Activated CD4-positive, alpha-beta memory T cell treated with anti-CD3 and anti-CD28 coated beads, Interleukin-2, amount 10 ng/mL, durations not matched to agents 7 days and 5 days (primary cell): Measurements from ENCODE around the gene DGLUCY. TPM values are rescaled to one million over a fixed set of nuclear protein-coding genes. Genes with fewer than 3 reads are reported as not detected.
"Not testable (repeated sequence)": the region's sequence is repeated elsewhere in the genome, so short reads cannot be mapped to it uniquely, and the experiment has no call there.

Experiments used
- CTCF ChIA-PET: fragments of 350-600 bp; sonication (Branson Sonifier 250); formaldehyde crosslinking; loops from one replicate; lab custom pipeline; 2021; ENCODE audit warnings: antibody characterized with exemption, inconsistent platforms; lab: Charles Lee
- POLR2A ChIA-PET: fragments of 350-600 bp; sonication (Branson Sonifier 250); formaldehyde crosslinking; loops from one replicate; lab custom pipeline; 2021; ENCODE audit warnings: antibody characterized with exemption; lab: Charles Lee
- DNase-seq: peaks from one replicate; pipeline ENCODE4 v3.0.0-alpha.2; 2020
- H3K27ac Mint-ChIP-seq: one replicate; pipeline ENCODE4 v1.8.0; 2021; ENCODE audit warnings: mild to moderate bottlenecking, mixed read lengths
- H3K27me3 Mint-ChIP-seq: one replicate; pipeline ENCODE4 v1.8.0; 2021; ENCODE audit warnings: mixed read lengths
- H3K36me3 Mint-ChIP-seq: one replicate; pipeline ENCODE4 v1.8.0; 2021; ENCODE audit warnings: low read depth, mixed read lengths
- H3K4me1 Mint-ChIP-seq: one replicate; pipeline ENCODE4 v1.8.0; 2021; ENCODE audit warnings: mixed read lengths
- H3K4me3 Mint-ChIP-seq: one replicate; pipeline ENCODE4 v1.8.0; 2021; ENCODE audit warnings: mild to moderate bottlenecking, mixed read lengths
- H3K9me3 Mint-ChIP-seq: one replicate; pipeline ENCODE4 v1.8.0; 2021; ENCODE audit warnings: mixed read lengths
- total RNA-seq, 2 experiments: library from RNA; stranded (reverse); gene quantifications; one replicate each; pipeline ENCODE4 v1.2.3, GENCODE V29; 2021

Gene DGLUCY
- total RNA-seq, 2 experiments from 2014 or later, result 112 to 115 TPM

DNA sequence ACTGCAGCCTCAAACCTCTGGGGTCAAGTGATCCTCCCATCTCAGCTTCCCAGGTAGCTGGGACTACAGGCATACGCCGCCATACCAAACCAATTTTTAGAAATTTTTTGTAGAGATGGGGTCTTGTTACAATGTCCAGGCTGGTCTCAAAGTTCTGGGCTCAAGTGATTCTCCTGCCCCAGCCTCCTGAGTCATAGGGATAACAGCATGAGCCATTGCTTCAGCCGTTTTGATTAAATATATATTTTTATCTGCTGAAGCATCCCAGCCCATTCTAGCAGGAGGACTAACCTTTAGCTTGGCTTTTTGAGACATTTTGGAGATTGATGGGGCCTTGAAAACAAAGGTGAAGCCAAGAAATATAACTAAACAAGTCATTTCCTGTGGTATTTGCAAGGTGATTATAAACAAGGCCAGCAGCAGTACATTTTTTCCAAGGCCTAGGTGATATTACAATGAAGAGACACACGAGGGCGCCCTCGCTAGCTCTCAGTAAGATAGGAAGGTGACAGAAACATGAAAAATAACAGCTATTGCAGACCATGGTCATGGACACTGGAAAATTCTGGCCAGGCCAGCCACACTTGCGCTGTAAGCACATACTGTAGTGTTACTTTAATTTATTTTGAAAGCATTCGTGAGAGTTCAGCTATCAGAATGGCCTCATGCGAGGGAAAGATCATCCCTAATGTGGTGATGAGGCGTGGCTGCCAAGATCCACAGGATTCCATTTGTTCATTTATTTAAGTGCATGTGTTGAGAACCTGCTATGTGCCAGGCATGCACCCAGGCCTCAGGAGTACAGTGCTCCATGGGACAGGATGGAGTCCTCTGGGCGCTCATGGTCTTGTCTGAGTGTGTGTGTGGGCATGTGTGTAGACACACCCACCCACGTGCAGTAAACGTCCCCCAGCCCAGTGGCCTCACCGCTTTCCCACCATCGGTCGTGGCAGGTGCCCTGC, 63.5 kb downstream of the DGLUCY start:
- POLR2A ChIA-PET, result interaction anchor here (0.7 to 8.8 kb wide), 17 partner anchors 12 to 462 kb away, joined by 3 to 142 read pairs (median 5); partner anchors contain the start of gene GPR68
- Mint-ChIP-seq H3K27me3 (no peaks in the 10 kb centered on the region), H3K36me3 (peaks cover 56% of the 10 kb centered on the region), H3K27ac (peak overlapping the region; percentile 77), H3K4me3 (no peak overlapping the region), H3K9me3 (no peaks in the 10 kb centered on the region), H3K4me1 (peaks cover 25% of the 10 kb centered on the region)
- peak; percentile 79 for DNase-seq
- CTCF ChIA-PET, result interaction anchor here (0.6 to 10.2 kb wide), 38 partner anchors 8 to 284 kb away, joined by 3 to 167 read pairs (median 5); partner anchors contain the start of genes CCDC88C, DGLUCY and GPR68

DNA sequence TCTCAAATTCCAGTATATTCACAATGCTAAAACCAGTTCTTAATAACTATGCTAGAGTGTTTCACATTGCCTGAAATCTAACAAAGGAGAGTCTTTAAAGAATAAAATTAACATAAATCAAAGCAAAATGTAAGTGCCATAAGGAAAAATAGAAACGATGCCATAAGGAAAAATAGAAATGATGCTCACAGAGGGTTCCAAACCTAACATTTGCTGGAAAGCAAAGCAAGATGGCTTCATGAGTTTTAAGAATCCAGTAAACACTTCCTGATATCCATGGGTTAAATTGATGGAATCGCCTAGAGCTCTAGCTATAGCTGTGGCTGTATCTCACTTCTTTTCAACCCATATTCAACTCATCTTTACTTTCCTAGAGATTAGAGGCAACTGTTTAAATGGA, 66.7 kb downstream of the DGLUCY start:
- H3K4me3 Mint-ChIP-seq, result no peak overlapping the region
- no peak overlapping the region for H3K27ac Mint-ChIP-seq
- DNase-seq, result no peak
- peaks cover 51% of the 10 kb centered on the region for H3K36me3 Mint-ChIP-seq
- POLR2A ChIA-PET, result interaction anchor here (8.8 kb wide), 1 partner anchor 64 kb away, joined by 142 read pairs; the partner anchor contains the start of gene GPR68
- no peaks in the 10 kb centered on the region for H3K27me3 Mint-ChIP-seq
- H3K4me1 Mint-ChIP-seq, result peaks cover 19% of the 10 kb centered on the region
- CTCF ChIA-PET, result no interaction called here
- no peaks in the 10 kb centered on the region for H3K9me3 Mint-ChIP-seq

DNA sequence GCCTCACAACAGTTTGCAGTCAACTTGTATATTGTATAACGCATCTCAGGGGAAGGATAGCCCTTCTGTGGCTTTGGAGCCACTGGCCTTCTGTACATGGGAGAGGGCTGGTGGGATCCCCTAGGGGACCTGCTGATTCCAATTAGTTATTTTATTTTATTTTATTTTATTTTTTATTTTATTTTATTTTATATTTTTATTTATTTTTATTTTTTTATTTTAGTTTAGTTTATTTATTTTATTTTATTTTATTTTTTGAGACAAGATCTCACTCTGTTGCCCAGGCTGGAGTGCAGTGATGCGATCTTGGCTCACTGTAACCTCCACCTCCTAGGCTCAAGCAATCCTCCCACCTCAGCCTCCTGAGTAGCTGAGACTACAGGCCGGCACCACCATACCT, 68.9 kb downstream of the DGLUCY start:
- DNase-seq, H3K4me1 Mint-ChIP-seq, POLR2A ChIA-PET, H3K27ac Mint-ChIP-seq, H3K9me3 Mint-ChIP-seq, H3K27me3 Mint-ChIP-seq, H3K4me3 Mint-ChIP-seq: not testable (repeated sequence)
- CTCF ChIA-PET, result interaction anchor here (0.7 to 2.1 kb wide), 2 partner anchors 9 to 281 kb away, joined by 4 to 10 read pairs; no protein-coding TSS in a partner anchor
- H3K36me3 Mint-ChIP-seq, result peaks cover 55% of the 10 kb centered on the region

DNA sequence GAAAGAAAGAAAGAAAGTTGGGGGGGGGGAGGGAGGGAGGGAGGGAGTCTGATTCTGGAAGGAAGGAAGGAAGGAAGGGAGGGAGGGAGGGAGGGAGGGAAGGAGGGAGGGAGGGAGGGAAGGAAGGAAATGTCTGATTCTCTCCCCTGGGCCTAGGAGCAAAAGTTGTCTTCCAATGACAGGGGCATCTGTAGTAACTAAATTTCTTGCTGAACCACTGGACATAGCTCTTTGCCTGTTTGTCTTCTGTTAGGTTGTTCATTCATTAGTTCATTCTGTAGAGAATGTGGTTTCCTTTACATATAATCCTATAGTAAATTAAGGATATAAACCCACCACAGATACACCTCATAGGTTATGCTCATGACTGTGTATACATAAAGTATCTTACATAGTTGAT, 70.7 kb downstream of the DGLUCY start:
- peaks cover 3% of the 10 kb centered on the region for H3K4me1 Mint-ChIP-seq
- ChIA-PET POLR2A (interaction anchor here (0.7 to 1.0 kb wide), 2 partner anchors 9 to 74 kb away, joined by 3 to 4 read pairs; no protein-coding TSS in a partner anchor), CTCF (interaction anchor here (2.1 kb wide), 1 partner anchor 11 kb away, joined by 10 read pairs; no protein-coding TSS in a partner anchor)
- H3K9me3 Mint-ChIP-seq, result no peaks in the 10 kb centered on the region
- H3K36me3 Mint-ChIP-seq, result peaks cover 66% of the 10 kb centered on the region
- DNase-seq, result no peak
- H3K4me3 Mint-ChIP-seq, result no peak overlapping the region
- no peak overlapping the region for H3K27ac Mint-ChIP-seq
- no peaks in the 10 kb centered on the region for H3K27me3 Mint-ChIP-seq

DNA sequence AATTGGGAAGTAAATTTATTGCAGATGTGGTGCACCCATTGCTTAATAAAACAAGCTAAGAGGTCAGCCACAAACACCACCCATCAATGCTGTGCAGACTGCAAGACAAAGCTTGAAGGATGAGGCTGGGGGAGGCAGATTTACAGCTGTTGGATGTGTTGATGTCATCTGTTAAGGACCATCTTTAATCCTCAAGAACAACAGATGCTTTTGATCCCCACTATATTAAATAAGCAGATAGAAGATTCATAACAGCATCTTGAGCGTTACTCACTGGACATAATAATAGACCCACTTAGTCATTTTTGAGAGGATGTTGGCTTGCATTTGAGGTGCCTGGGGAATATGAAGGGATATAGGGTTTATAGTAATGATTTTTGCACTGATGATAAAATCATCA, 71.8 kb downstream of the DGLUCY start:
- Mint-ChIP-seq H3K36me3 (peaks cover 72% of the 10 kb centered on the region), H3K9me3 (no peaks in the 10 kb centered on the region), H3K27ac (no peak overlapping the region), H3K4me3 (no peak overlapping the region), H3K4me1 (peaks cover 7% of the 10 kb centered on the region), H3K27me3 (no peaks in the 10 kb centered on the region)
- CTCF ChIA-PET, result interaction anchor here (0.9 to 1.6 kb wide), 2 partner anchors 8 to 9 kb away, joined by 3 to 4 read pairs; no protein-coding TSS in a partner anchor
- DNase-seq, result no peak
- POLR2A ChIA-PET, result interaction anchor here (0.6 to 1.2 kb wide), 3 partner anchors 9 to 60 kb away, joined by 3 to 4 read pairs (median 3); no protein-coding TSS in a partner anchor

DNA sequence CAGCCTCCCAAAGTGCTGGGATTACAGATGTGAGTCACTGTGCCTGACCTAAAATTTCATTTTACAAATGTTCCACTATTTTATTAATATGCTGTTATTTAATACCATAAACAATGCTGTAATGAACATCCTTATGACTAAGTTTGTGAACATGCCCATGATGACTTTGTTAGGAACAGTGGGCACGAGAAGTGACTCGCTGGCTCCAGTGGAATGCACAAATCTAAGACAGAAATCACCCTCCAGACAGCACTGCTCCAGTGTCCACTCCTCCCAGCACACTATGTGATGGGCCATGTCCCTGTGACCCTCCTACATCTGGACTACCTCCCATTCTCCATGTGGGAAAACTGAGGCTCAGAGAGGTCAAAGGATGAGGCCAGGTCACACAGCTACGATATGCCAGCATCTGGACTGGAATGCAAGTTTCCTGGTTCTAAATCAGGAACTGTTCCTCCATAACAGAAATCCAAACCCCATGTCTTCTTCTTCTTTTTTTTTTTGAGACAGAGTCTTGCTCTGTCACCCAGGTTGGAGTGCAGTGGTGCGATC, 72.7 kb downstream of the DGLUCY start:
- POLR2A ChIA-PET, result no interaction called here
- no peaks in the 10 kb centered on the region for H3K9me3 Mint-ChIP-seq
- no peak overlapping the region for H3K4me3 Mint-ChIP-seq
- DNase-seq, result no peak
- H3K4me1 Mint-ChIP-seq, result peaks cover 4% of the 10 kb centered on the region
- H3K27ac Mint-ChIP-seq, result no peak overlapping the region
- peaks cover 72% of the 10 kb centered on the region for H3K36me3 Mint-ChIP-seq
- CTCF ChIA-PET, result interaction anchor here (1.5 to 1.6 kb wide), 2 partner anchors 9 to 14 kb away, joined by 3 to 4 read pairs; no protein-coding TSS in a partner anchor
- H3K27me3 Mint-ChIP-seq, result no peaks in the 10 kb centered on the region

DNA sequence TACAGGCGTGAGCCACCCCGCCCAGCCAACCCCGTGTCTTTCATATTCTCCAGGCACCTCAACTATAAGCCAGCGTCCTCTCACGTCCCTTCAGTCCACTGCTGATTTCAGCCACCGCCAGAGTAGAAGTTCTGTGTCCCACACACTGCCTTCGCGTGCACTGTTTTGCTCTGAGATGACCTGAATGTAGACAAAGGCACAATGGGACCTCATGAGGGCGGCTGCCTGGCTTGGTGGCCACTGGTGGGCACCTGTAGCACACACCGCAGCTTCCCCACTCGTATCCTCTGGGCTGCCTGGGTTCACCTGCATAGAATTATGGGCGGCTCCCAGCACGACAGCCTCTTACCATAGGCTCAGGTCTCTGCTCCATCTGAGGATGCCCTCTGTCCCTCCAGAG, 73.4 kb downstream of the DGLUCY start:
- ChIA-PET CTCF (interaction anchor here (1.3 to 1.5 kb wide), 2 partner anchors 10 to 14 kb away, joined by 3 read pairs; no protein-coding TSS in a partner anchor), POLR2A (no interaction called here)
- H3K4me3 Mint-ChIP-seq, result no peak overlapping the region
- no peaks in the 10 kb centered on the region for H3K9me3 Mint-ChIP-seq
- H3K36me3 Mint-ChIP-seq, result peaks cover 76% of the 10 kb centered on the region
- H3K4me1 Mint-ChIP-seq, result peaks cover 8% of the 10 kb centered on the region
- DNase-seq, result no peak
- no peaks in the 10 kb centered on the region for H3K27me3 Mint-ChIP-seq
- H3K27ac Mint-ChIP-seq, result no peak overlapping the region

DNA sequence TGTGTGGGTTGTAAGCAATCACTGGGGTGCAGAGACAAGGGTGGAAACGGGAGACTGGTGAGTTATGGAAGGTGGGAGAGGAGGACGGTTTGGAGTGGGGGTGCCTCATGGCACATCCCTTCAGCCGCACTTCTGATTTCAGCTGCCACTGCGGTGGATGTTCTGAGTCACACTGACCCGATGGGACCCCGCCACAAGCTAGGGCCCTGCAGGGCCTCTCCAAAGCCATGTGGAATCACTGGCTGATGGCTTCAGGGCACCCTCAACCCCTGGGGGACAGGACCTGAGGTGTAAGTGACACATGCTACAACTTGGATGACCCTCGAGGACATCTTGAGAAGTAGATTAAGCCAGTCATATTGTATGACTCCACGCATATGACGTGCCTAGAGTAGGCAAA, 77.0 kb downstream of the DGLUCY start:
- no peaks in the 10 kb centered on the region for H3K9me3 Mint-ChIP-seq
- DNase-seq, result no peak
- H3K27ac Mint-ChIP-seq, result peak overlapping the region; percentile 3
- H3K36me3 Mint-ChIP-seq, result peaks cover 83% of the 10 kb centered on the region
- ChIA-PET CTCF (no interaction called here), POLR2A (no interaction called here)
- H3K4me3 Mint-ChIP-seq, result no peak overlapping the region
- H3K4me1 Mint-ChIP-seq, result peaks cover 35% of the 10 kb centered on the region
- no peaks in the 10 kb centered on the region for H3K27me3 Mint-ChIP-seq

DNA sequence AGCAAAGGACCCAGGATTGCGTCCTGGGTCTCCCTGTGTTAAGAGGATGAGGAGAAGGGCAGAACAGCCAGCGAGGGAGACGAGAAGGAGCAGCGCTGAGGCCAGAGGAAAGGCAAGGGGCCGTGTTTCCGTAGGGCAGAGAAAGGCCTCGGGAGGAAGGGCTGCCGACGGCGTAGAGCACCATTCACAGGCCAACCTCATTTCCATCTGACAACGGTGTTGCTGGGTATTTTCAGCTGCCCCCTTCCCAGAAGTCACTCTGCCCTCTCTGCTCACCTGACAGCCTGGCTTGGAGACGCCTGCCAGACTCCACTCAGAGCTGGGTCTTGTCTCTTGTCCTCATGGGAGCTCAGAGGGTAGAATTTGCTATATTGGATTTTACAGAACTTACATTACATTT, 79.2 kb downstream of the DGLUCY start:
- H3K36me3 Mint-ChIP-seq, result peaks cover 81% of the 10 kb centered on the region
- H3K9me3 Mint-ChIP-seq, result no peaks in the 10 kb centered on the region
- H3K4me3 Mint-ChIP-seq, result no peak overlapping the region
- no peak overlapping the region for H3K27ac Mint-ChIP-seq
- no peaks in the 10 kb centered on the region for H3K27me3 Mint-ChIP-seq
- no peak for DNase-seq
- peaks cover 49% of the 10 kb centered on the region for H3K4me1 Mint-ChIP-seq
- ChIA-PET POLR2A (interaction anchor here (0.9 to 3.2 kb wide), 14 partner anchors 9 to 94 kb away, joined by 3 to 92 read pairs (median 6); partner anchors contain the start of genes DGLUCY and GPR68), CTCF (interaction anchor here (0.9 to 2.8 kb wide), 6 partner anchors 17 to 365 kb away, joined by 3 to 41 read pairs (median 5); no protein-coding TSS in a partner anchor)

DNA sequence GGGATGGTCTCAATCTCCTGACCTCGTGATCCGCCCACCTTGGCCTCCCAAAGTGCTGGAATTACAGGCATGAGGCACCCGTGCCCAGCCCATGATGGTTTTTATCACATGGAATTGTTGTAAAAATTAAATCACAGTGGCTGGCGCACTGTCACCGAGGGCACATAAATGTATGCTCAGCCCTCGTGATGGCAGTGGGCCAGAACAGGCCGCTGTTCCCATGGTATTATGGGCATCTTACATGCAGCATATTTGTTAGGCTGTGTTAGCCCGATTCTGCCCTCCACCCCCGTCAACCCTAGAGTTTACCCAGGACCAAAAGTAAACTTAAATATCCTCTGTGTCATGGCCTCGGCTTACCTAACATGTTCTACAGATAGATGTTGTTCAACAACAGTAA, 82.0 kb downstream of the DGLUCY start:
- Mint-ChIP-seq H3K9me3 (peaks cover 10% of the 10 kb centered on the region), H3K36me3 (peaks cover 84% of the 10 kb centered on the region), H3K4me3 (no peak overlapping the region), H3K4me1 (peaks cover 64% of the 10 kb centered on the region), H3K27me3 (no peaks in the 10 kb centered on the region), H3K27ac (no peak overlapping the region)
- DNase-seq, result no peak
- CTCF ChIA-PET, result interaction anchor here (1.1 kb wide), 1 partner anchor 31 kb away, joined by 4 read pairs; no protein-coding TSS in a partner anchor
- POLR2A ChIA-PET, result interaction anchor here (3.2 kb wide), 1 partner anchor 32 kb away, joined by 51 read pairs; no protein-coding TSS in a partner anchor

DNA sequence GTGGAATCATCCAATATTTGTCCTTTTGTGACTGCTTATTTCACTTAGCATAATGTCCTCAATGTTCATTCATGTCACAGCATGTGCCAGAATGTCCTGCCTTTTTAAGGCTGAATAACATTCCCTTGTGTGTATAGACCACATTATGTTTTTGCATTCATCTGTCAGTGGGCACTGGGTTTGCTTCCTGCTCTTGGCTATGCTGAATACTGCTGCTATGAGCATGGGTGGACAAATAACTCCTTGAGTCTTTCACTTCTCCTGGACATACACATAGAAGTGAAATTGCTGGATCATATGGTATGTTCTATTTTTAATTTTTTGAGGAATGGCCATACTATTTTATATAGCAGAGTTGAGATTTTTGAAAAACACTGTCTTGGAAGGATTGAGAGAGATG, 83.8 kb downstream of the DGLUCY start:
- H3K27me3 Mint-ChIP-seq, result no peaks in the 10 kb centered on the region
- no peak for DNase-seq
- H3K4me3 Mint-ChIP-seq, result no peak overlapping the region
- H3K36me3 Mint-ChIP-seq, result peaks cover 80% of the 10 kb centered on the region
- peak overlapping the region; percentile 60 for H3K27ac Mint-ChIP-seq
- CTCF ChIA-PET, result no interaction called here
- H3K9me3 Mint-ChIP-seq, result peaks cover 12% of the 10 kb centered on the region
- POLR2A ChIA-PET, result no interaction called here
- H3K4me1 Mint-ChIP-seq, result peaks cover 73% of the 10 kb centered on the region

DNA sequence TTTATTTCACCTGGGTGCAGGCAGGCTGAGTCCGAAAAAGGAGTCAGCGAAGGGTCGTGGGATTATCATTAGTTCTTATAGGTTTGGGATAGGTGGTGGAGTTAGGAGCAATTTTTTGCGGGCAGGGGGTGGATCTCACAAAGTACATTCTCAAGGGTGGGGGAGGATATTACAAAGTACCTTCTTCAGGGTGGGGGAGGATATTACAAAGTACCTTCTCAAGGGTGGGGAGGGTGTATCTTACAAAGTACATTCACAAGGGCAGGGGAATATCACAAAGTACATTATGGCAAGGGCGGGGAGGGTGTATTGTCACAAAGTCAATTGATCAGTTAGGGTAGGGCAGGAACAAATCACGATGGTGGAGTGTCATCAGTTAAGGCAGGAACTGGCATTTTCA, 86.9 kb downstream of the DGLUCY start:
- not testable (repeated sequence) for H3K4me3 Mint-ChIP-seq, H3K27me3 Mint-ChIP-seq, DNase-seq
- H3K36me3 Mint-ChIP-seq, result peaks cover 88% of the 10 kb centered on the region
- ChIA-PET POLR2A (interaction anchor here (2.9 to 3.1 kb wide), 2 partner anchors 27 to 43 kb away, joined by 24 to 46 read pairs; partner anchors contain the start of gene GPR68), CTCF (interaction anchor here (1.3 to 1.5 kb wide), 2 partner anchors 23 to 26 kb away, joined by 3 to 5 read pairs; no protein-coding TSS in a partner anchor)
- peaks cover 12% of the 10 kb centered on the region for H3K9me3 Mint-ChIP-seq
- H3K27ac Mint-ChIP-seq, result peak overlapping the region; percentile 61
- H3K4me1 Mint-ChIP-seq, result peaks cover 64% of the 10 kb centered on the region
